NB4 (cell line): ENCODE measurements around the gene USP53.

ENCODE experiments used
- CTCF ChIP-seq: IDR thresholded peaks from one replicate; pipeline ENCODE4 v1.5.1; 2012; ENCODE audit warnings: low read depth, low read length
- MYC ChIP-seq: IDR thresholded peaks from 2 replicates; pipeline ENCODE4 v1.6.1; 2011; ENCODE audit warnings: low read depth, low read length
- POLR2A ChIP-seq: IDR thresholded peaks from 2 replicates; pipeline ENCODE4 v1.6.1; 2011; ENCODE audit warnings: mild to moderate bottlenecking; ENCODE audit not compliant: insufficient read length; ENCODE audit errors: extremely low read depth
- TF ChIP-seq, protein P1 (sequence below): IDR thresholded peaks from 2 replicates; pipeline ENCODE4 v1.6.1; 2011; ENCODE audit warnings: low read depth, low read length

- TF ChIP-seq CTCF (no peak), POLR2A (no peak), MYC (no peak)
- TF ChIP-seq, protein P1, sequence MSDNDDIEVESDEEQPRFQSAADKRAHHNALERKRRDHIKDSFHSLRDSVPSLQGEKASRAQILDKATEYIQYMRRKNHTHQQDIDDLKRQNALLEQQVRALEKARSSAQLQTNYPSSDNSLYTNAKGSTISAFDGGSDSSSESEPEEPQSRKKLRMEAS: no peak
Measured at GRCh38 chr4:119337010-119337409, 124.5 kb downstream of the USP53 start.
